Upper lobe of right lung (tissue), 1 donor: Measurements from ENCODE around the gene KIAA1217. TPM values are rescaled to one million over a fixed set of nuclear protein-coding genes. Genes with fewer than 3 reads are reported as not detected.

Experiments
- ATAC-seq: fragments of 200-7000 bp; cut with Tn5 transposase; one replicate; pipeline ENCODE4 v1.9.1; 2020; ENCODE audit warnings: mild to moderate bottlenecking, moderate library complexity
- DNase-seq: peaks from one replicate; pipeline ENCODE4 v3.0.0-alpha.2; 2020
- H3K27ac ChIP-seq: fragments of 200-600 bp; one replicate; pipeline ENCODE4 v1.8.0; 2022
- H3K27me3 ChIP-seq: fragments of 200-600 bp; one replicate; pipeline ENCODE4 v1.8.0; 2022; ENCODE audit warnings: mild to moderate bottlenecking
- H3K36me3 ChIP-seq: fragments of 200-600 bp; one replicate; pipeline ENCODE4 v1.8.0; 2022
- H3K4me1 ChIP-seq: fragments of 200-600 bp; one replicate; pipeline ENCODE4 v1.8.0; 2022
- H3K4me3 ChIP-seq: fragments of 200-600 bp; one replicate; pipeline ENCODE4 v1.8.0; 2022; ENCODE audit warnings: mild to moderate bottlenecking
- H3K9me3 ChIP-seq: fragments of 200-600 bp; one replicate; pipeline ENCODE4 v1.8.0; 2022
- CTCF ChIP-seq: fragments of 200-600 bp; IDR thresholded peaks from one replicate; pipeline ENCODE4 v1.8.0; 2022; ENCODE audit warnings: antibody characterized with exemption
- intact Hi-C: fragments of 100-400 bp; cut with DNase I; formaldehyde crosslinking; loops from one replicate; pipeline ENCODE4 v1.11.0; 2022
- microRNA-seq: library from miRNA; unstranded; fragments of <30 nt; microRNA quantifications from one replicate; pipeline ENCODE4 v1.2.0, GENCODE V29; 2020; ENCODE audit warnings: borderline microRNAs expressed
- total RNA-seq: library from RNA; stranded (reverse); fragmentation: NEBNext Ultra II Directional; extraction: Animal tissue kit (Norgen Biotek cat#: 25700); gene quantifications from one replicate; pipeline ENCODE4 v1.2.1, GENCODE V29; 2021
- donor health status: DM: no; HTN: yes; CAD: no; lungs with severe emphysema.

The KIAA1217 gene
- total RNA-seq, 1 donor from 2014 or later, result 23.5 TPM

- Histone ChIP-seq H3K27ac (no peak overlapping the region), H3K36me3 (peaks cover 98% of the 10 kb centered on the region), H3K27me3 (no peaks in the 10 kb centered on the region), H3K4me3 (no peak overlapping the region), H3K4me1 (no peaks in the 10 kb centered on the region), H3K9me3 (no peaks in the 10 kb centered on the region)
- ATAC-seq (no peak), DNase-seq (no peak)
- intact Hi-C loops, result no loop called here
- no peak for TF ChIP-seq CTCF
Observed at GRCh38 chr10:24590697-24591457, 381.9 kb downstream of the KIAA1217 start.

GRCh38 chr10:24596217-24596930 is 387.4 kb downstream of the KIAA1217 start:
- peaks cover 100% of the 10 kb centered on the region for H3K36me3 ChIP-seq

GRCh38 chr10:24597426-24597825 is 388.5 kb downstream of the KIAA1217 start:
- Histone ChIP-seq H3K4me1 (no peaks in the 10 kb centered on the region), H3K36me3 (peaks cover 100% of the 10 kb centered on the region), H3K9me3 (no peaks in the 10 kb centered on the region), H3K27ac (no peak overlapping the region), H3K27me3 (no peaks in the 10 kb centered on the region), H3K4me3 (no peak overlapping the region)
- intact Hi-C loops, result no loop called here
- no peak for TF ChIP-seq CTCF
- ATAC-seq, result no peak
- DNase-seq, result no peak

More at GRCh38 chr10:24596217-24596930, 387.4 kb downstream of the KIAA1217 start:
- DNase-seq (no peak), ATAC-seq (no peak)
- H3K4me3 ChIP-seq, result no peak overlapping the region
- intact Hi-C loops, result no loop called here
- H3K27ac ChIP-seq, result no peak overlapping the region
- H3K9me3 ChIP-seq, result no peaks in the 10 kb centered on the region
- no peak for TF ChIP-seq CTCF
- no peaks in the 10 kb centered on the region for H3K4me1 ChIP-seq
- H3K27me3 ChIP-seq, result no peaks in the 10 kb centered on the region

Small RNA genes lying within 50 kb of the gene (microRNA-seq; reads per million reads assigned to microRNA genes)
- gene MIR603, result not detected
